D721Med (cell line): ENCODE results near the gene CD3D.

Experiments
- DNase-seq: peaks from one replicate; pipeline ENCODE4 v3.0.0; 2011; ENCODE audit warnings: low spot score; ENCODE audit not compliant: insufficient read length
- FAIRE-seq: peaks from 2 replicates; lab custom pipeline; 2011; peaks lifted over from hg19 to GRCh38; lab: Jason Lieb, UNC
- TF ChIP-seq, protein P1 (sequence below): IDR thresholded peaks from 2 replicates; pipeline ENCODE4 v1.5.1; 2012; ENCODE audit warnings: mild to moderate bottlenecking, control low read depth; ENCODE audit not compliant: insufficient read depth; ENCODE audit errors: missing control alignments

The CD3D gene

DNA sequence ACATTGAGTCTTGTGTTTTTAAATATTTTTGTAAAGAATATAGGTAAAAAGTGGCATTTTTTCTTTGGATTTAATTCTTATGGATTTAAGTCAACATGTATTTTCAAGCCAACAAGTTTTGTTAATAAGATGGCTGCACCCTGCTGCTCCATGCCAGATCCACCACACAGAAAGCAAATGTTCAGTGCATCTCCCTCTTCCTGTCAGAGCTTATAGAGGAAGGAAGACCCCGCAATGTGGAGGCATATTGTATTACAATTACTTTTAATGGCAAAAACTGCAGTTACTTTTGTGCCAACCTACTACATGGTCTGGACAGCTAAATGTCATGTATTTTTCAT is 38.3 kb downstream of the CD3D start:
- FAIRE-seq: no peak
- TF ChIP-seq, protein P1, sequence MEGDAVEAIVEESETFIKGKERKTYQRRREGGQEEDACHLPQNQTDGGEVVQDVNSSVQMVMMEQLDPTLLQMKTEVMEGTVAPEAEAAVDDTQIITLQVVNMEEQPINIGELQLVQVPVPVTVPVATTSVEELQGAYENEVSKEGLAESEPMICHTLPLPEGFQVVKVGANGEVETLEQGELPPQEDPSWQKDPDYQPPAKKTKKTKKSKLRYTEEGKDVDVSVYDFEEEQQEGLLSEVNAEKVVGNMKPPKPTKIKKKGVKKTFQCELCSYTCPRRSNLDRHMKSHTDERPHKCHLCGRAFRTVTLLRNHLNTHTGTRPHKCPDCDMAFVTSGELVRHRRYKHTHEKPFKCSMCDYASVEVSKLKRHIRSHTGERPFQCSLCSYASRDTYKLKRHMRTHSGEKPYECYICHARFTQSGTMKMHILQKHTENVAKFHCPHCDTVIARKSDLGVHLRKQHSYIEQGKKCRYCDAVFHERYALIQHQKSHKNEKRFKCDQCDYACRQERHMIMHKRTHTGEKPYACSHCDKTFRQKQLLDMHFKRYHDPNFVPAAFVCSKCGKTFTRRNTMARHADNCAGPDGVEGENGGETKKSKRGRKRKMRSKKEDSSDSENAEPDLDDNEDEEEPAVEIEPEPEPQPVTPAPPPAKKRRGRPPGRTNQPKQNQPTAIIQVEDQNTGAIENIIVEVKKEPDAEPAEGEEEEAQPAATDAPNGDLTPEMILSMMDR: no peak
- no peak for DNase-seq

DNA sequence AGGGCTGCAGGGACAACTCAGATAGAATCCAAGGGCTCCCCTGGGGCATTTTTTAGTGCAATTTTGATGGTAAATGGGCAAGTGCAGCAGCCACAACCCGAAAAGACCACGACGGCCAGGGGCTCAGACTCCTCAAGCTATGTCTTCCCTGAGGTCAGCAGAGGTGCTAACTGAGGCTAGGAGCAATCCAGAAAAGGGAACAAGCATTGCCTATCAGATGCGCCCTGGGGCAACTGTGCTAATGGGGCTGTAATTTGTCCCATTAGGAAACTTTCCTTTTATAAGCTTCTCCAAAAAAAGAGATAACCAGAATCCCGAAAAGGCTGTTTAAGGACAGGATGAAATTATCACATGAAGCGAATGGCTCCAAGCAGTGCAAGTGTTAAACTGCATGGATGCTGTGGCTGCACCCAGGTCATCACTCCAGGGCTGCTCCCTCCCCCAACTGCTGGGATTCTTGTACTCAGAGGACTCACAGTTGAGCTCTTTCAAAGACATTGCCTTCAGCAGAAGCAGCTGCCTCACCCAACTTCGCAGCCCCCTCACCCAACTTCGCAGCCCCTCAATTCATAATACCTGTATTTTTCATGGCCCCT is 40.8 kb downstream of the CD3D start:
- FAIRE-seq (no peak), DNase-seq (no peak)
- TF ChIP-seq, protein P1: no peak

DNA sequence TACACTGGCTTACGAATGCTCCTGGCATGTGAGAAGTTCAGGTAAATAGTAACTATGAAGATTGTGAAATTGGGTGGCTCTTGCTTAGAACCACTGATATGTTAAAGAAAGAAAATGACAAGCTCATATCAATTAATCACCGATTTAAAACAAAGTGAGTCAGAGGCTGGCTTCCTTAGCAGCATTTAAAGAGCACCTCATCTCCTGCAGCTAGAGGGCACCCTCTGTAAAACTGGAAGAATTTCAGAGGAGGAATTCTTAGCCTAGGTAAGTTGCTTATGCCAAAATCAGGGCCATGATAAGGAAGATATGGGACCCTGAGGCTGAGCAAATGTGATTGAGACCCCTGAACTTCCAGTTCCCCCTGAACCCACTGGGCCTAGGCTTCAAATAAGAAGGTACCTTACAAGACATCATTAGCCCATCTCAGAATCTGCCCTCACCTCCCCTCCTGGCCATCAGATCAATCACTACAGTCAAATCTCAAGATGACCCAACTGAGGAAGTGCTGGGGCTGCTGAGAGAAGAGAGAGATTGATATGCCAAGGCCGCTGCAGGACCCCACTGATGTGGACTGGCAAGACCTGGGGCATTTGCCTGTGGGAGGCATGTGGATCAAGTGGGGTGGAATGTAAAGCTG is 46.6 kb downstream of the CD3D start:
- DNase-seq (no peak), FAIRE-seq (no peak)
- TF ChIP-seq, protein P1: peak; percentile 61

DNA sequence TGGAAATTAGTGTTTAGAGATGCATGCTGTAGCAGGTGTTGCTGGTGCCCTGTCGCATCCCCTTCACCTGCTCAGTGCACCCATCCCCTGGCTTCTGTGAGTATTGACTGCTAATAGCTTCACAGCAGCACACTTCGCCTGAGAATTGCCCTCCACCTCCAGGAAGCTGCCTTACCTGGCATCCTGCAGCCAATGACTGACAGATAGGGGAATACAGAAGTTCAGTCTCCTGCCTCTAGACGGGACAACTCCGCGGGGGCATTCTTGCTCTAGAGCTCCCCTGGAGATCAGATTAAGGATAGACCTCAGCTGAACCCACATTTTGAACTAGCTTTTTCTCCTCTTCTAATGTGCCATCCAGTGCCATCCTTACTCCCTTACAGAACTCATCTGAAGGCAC is 47.3 kb downstream of the CD3D start:
- TF ChIP-seq, protein P1: no peak
- FAIRE-seq (no peak), DNase-seq (no peak)

DNA sequence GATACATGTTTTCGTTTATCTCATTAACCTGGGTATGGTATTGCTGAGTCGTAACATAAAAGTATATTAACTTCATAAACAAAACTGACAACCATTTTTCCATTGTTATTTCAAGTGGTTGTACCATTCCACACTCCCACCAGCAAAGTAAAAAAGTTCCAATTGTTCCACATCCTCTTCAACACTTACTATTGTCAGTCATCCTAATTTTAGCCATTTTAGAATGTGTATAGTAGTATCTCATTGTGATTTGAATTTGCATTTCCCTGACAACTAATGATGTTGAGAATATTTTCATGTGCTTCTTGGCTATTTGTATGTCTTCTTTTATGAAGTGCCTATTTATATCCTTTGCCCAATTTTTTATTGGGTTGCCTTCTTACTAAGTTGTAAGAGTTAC is 48.5 kb downstream of the CD3D start:
- FAIRE-seq: no peak
- TF ChIP-seq, protein P1: no peak
- no peak for DNase-seq

DNA sequence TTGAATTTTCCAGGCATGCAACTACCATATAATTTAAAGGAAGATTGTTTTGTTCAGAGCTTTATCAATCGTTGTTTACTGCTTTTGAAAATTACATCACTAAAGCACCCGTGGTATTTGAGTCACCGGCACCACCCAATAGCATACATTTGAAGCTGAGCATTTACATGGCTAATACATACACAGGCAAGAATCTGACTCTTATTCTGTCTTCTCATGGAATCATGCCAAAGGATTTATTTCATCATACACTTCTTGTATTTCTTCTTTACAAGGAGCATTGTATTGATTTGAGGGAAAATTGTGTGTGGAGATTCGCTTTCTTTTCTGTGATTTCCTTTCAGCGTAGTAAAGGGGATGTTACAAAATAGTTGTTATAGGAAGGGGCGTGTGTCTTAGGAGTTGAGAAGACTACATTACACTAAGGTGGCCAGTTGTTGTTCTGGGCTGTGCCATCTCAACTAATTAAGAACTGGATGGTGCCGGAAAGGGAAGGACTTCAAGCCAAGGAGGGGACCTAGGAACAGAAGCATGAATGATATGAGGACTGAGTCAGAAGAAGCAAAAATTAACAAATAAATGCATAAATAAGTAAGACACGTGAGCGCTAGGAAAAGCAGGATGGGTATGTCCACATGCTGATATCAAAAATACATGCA is 50.9 kb downstream of the CD3D start:
- TF ChIP-seq, protein P1: no peak
- FAIRE-seq: no peak
- DNase-seq: no peak

DNA sequence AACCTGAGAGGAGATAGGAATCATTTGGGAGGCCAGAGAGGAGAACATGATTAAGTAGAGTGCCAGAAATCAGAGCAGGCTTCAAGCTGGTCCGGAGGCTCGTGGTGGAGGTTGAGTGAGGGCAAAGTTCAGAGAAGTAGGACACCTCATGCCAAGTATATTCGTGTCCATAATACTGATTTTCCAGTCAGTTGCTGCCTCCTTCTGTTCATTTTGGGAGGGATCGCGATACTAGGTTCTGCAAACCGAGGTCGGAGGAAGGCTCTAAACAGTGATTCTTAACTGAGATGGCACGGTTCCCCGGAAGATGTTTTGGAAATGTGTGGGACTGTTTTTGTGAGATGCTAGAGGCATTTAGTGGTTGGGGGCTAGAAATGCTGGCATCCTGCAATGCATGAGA is 51.6 kb downstream of the CD3D start:
- FAIRE-seq: no peak
- DNase-seq: no peak
- TF ChIP-seq, protein P1: peak; percentile 29
